GM23248 (cell line): ENCODE measurements around the gene ARHGEF11. TPM values are rescaled to one million over a fixed set of nuclear protein-coding genes. Genes with fewer than 3 reads are reported as not detected.

Experiments used
- DNase-seq: peaks from one replicate; pipeline ENCODE4 v3.0.0-alpha.2; 2015
- H2AFZ ChIP-seq: fragments of 200-600 bp; sonication (generic); 2 replicates; pipeline ENCODE4 v1.6.1; 2016; ENCODE audit warnings: antibody characterized with exemption
- H3F3A ChIP-seq: fragments of 200-600 bp; sonication (generic); 2 replicates; pipeline ENCODE4 v1.6.1; 2016; ENCODE audit warnings: mild to moderate bottlenecking, antibody characterized with exemption, mixed run types; ENCODE audit not compliant: insufficient read depth
- H3K27ac ChIP-seq: fragments of 200-600 bp; sonication (generic); 2 replicates; pipeline ENCODE4 v1.5.1; 2016; ENCODE audit warnings: mild to moderate bottlenecking
- H3K27me3 ChIP-seq: fragments of 200-600 bp; sonication (generic); replicated peaks from 2 replicates; pipeline ENCODE4 v1.6.1; 2016; ENCODE audit warnings: mild to moderate bottlenecking; ENCODE audit not compliant: insufficient read depth
- H3K36me3 ChIP-seq: fragments of 200-600 bp; sonication (generic); 2 replicates; pipeline ENCODE4 v1.6.1; 2016; ENCODE audit warnings: low read depth, mild to moderate bottlenecking
- H3K4me1 ChIP-seq: fragments of 200-600 bp; sonication (generic); 2 replicates; pipeline ENCODE4 v1.6.1; 2016; ENCODE audit warnings: mild to moderate bottlenecking; ENCODE audit not compliant: insufficient read depth
- H3K4me2 ChIP-seq: fragments of 200-600 bp; sonication (generic); one replicate; pipeline ENCODE4 v1.6.1; 2016; ENCODE audit warnings: mild to moderate bottlenecking; ENCODE audit not compliant: unreplicated experiment
- H3K4me3 ChIP-seq: fragments of 200-600 bp; sonication (generic); 2 replicates; pipeline ENCODE4 v1.5.1; 2016; ENCODE audit warnings: mild to moderate bottlenecking
- H3K79me2 ChIP-seq: fragments of 200-600 bp; sonication (generic); 2 replicates; pipeline ENCODE4 v1.6.1; 2016; ENCODE audit warnings: mild to moderate bottlenecking; ENCODE audit not compliant: insufficient read depth
- H3K9ac ChIP-seq: fragments of 200-600 bp; sonication (generic); 2 replicates; pipeline ENCODE4 v1.6.1; 2016; ENCODE audit warnings: mild to moderate bottlenecking
- H3K9me2 ChIP-seq: fragments of 200-600 bp; sonication (generic); 2 replicates; pipeline ENCODE4 v1.6.1; 2016; ENCODE audit warnings: mixed run types, mild to moderate bottlenecking, moderate library complexity; ENCODE audit not compliant: insufficient read depth
- H3K9me3 ChIP-seq: fragments of 200-600 bp; sonication (generic); one replicate; pipeline ENCODE4 v1.6.1; 2017; ENCODE audit warnings: low read depth
- H4K20me1 ChIP-seq: fragments of 200-600 bp; sonication (generic); 2 replicates; pipeline ENCODE4 v1.6.0; 2016; ENCODE audit not compliant: insufficient read depth
- EZH2 ChIP-seq: fragments of 200-600 bp; sonication (generic); IDR thresholded peaks from 2 replicates; pipeline ENCODE4 v1.6.1; 2018; ENCODE audit warnings: antibody characterized with exemption, mild to moderate bottlenecking; ENCODE audit not compliant: insufficient read depth, poor library complexity, severe bottlenecking
- EZH2phosphoT487 ChIP-seq: fragments of 200-600 bp; sonication (generic); IDR thresholded peaks from 2 replicates; pipeline ENCODE4 v1.6.1; 2018; ENCODE audit warnings: antibody characterized with exemption, moderate library complexity, mild to moderate bottlenecking, low read depth; ENCODE audit not compliant: insufficient read depth
- whole genome bisulfite sequencing, 2 experiments: methylation state at CpG; one replicate each; pipeline ENCODE4 v1.1.6; 2015 to 2017; ENCODE audit warnings: low lambda C conversion rate in 2 of 2, low coverage in 1 of 2; ENCODE audit errors: missing lambda C conversion rate in 2 of 2; 5-methylcytosine and 5-hydroxymethylcytosine counted together
- in situ Hi-C: fragments of 300-500 bp; cut with MboI; formaldehyde crosslinking; loops from 2 replicates; pipeline ENCODE4 v1.15.0; 2020
- polyA plus RNA-seq: library from polyadenylated mRNA; unstranded; fragments of >200 nt; fragmentation: Nextera tagmentation; extraction: Ambion mirVana; gene quantifications from 2 replicates; pipeline ENCODE4 v1.2.1, GENCODE V29; 2016
- total RNA-seq: library from RNA; depleted of rRNA; stranded (reverse); fragments of >200 nt; shearing (Covaris generic); gene quantifications from 2 replicates; pipeline ENCODE4 v1.2.3, GENCODE V29; 2014

The ARHGEF11 gene
- total and polyA plus RNA-seq, 2 experiments from 2014 or later: 13.3 to 23.0 TPM

- in situ Hi-C loops: no loop called here
Observed at GRCh38 chr1:156937883-156938282, 107.7 kb downstream of the ARHGEF11 start.

GRCh38 chr1:156936721-156937220 is 108.8 kb downstream of the ARHGEF11 start:
- Histone ChIP-seq H2AFZ (no peak overlapping the region), H3K27ac (no peak overlapping the region), H3K4me2 (no peak overlapping the region), H4K20me1 (no peaks in the 10 kb centered on the region), H3K9me2 (no peaks in the 10 kb centered on the region), H3K9ac (no peak overlapping the region), H3K27me3 (no peaks in the 10 kb centered on the region), H3K36me3 (no peaks in the 10 kb centered on the region; the same call in 1 of the 2 replicates), H3K79me2 (no peaks in the 10 kb centered on the region), H3F3A (0 out of 2 replicates have a peak, but pooled peaks cover 3% of the 10 kb centered on the region), H3K9me3 (no peaks in the 10 kb centered on the region), H3K4me1 (no peaks in the 10 kb centered on the region), H3K4me3 (no peak overlapping the region)
- WGBS, 2 experiments: 73 to 78% methylated on average over 10 of the region's 10 CpGs
- TF ChIP-seq EZH2 (no peak), EZH2phosphoT487 (no peak)
- in situ Hi-C loops: no loop called here
- DNase-seq: peak; percentile 17

More at GRCh38 chr1:156937883-156938282, 107.7 kb downstream of the ARHGEF11 start:
- H3K79me2 ChIP-seq: no peaks in the 10 kb centered on the region
- TF ChIP-seq EZH2phosphoT487 (no peak), EZH2 (no peak)
- H3K4me3 ChIP-seq: no peak overlapping the region
- no peak overlapping the region for H3K4me2 ChIP-seq
- 0 out of 2 replicates have a peak, but pooled peaks cover 3% of the 10 kb centered on the region for H3F3A ChIP-seq
- H4K20me1 ChIP-seq: no peaks in the 10 kb centered on the region
- WGBS, 2 experiments: 91 to 92% methylated on average over 8 of the region's 8 CpGs
- DNase-seq: no peak
- H3K27ac ChIP-seq: no peak overlapping the region
- no peaks in the 10 kb centered on the region; the same call in 1 of the 2 replicates for H3K36me3 ChIP-seq
- H3K9me3 ChIP-seq: no peaks in the 10 kb centered on the region
- H3K27me3 ChIP-seq: no peaks in the 10 kb centered on the region
- no peaks in the 10 kb centered on the region for H3K9me2 ChIP-seq
- H3K4me1 ChIP-seq: no peaks in the 10 kb centered on the region
- H2AFZ ChIP-seq: no peak overlapping the region
- H3K9ac ChIP-seq: no peak overlapping the region

GRCh38 chr1:156936191-156936590 is 109.4 kb downstream of the ARHGEF11 start:
- Histone ChIP-seq H3K27ac (no peak overlapping the region), H3K79me2 (no peaks in the 10 kb centered on the region), H3K27me3 (no peaks in the 10 kb centered on the region), H3K9me3 (no peaks in the 10 kb centered on the region), H3K4me2 (no peak overlapping the region), H3K9ac (no peak overlapping the region), H3K36me3 (no peaks in the 10 kb centered on the region; the same call in 1 of the 2 replicates), H2AFZ (no peak overlapping the region), H3F3A (0 out of 2 replicates have a peak, but pooled peaks cover 7% of the 10 kb centered on the region), H3K4me1 (no peaks in the 10 kb centered on the region), H3K4me3 (no peak overlapping the region), H3K9me2 (no peaks in the 10 kb centered on the region), H4K20me1 (no peaks in the 10 kb centered on the region)
- no peak for TF ChIP-seq EZH2
- no peak for TF ChIP-seq EZH2phosphoT487
- DNase-seq: no peak
- in situ Hi-C loops: no loop called here
- WGBS, 2 experiments: 96 to 99% methylated on average over 5 of the region's 5 CpGs

- no peak overlapping the region for H3K27ac ChIP-seq
- 83 to 85% methylated on average over 17 of the region's 17 CpGs for WGBS, 2 experiments
- H3K36me3 ChIP-seq: no peaks in the 10 kb centered on the region; the same call in 1 of the 2 replicates
- H2AFZ ChIP-seq: no peak overlapping the region
- H3K4me1 ChIP-seq: no peaks in the 10 kb centered on the region
- no peaks in the 10 kb centered on the region for H3K79me2 ChIP-seq
- no peak overlapping the region for H3K9ac ChIP-seq
- no peak for DNase-seq
- no peak for TF ChIP-seq EZH2phosphoT487
- no peak for TF ChIP-seq EZH2
- H3K4me2 ChIP-seq: no peak overlapping the region
- H3F3A ChIP-seq: 0 out of 2 replicates have a peak, but pooled peaks cover 7% of the 10 kb centered on the region
- H3K4me3 ChIP-seq: no peak overlapping the region
- in situ Hi-C loops: no loop called here
- no peaks in the 10 kb centered on the region for H3K9me2 ChIP-seq
- H3K9me3 ChIP-seq: no peaks in the 10 kb centered on the region
- no peaks in the 10 kb centered on the region for H4K20me1 ChIP-seq
- no peaks in the 10 kb centered on the region for H3K27me3 ChIP-seq
Observed at GRCh38 chr1:156935505-156936128, 109.9 kb downstream of the ARHGEF11 start.

- H3K4me2 ChIP-seq: no peak overlapping the region
- no peak for TF ChIP-seq EZH2
- TF ChIP-seq EZH2phosphoT487: no peak
- H3K36me3 ChIP-seq: no peaks in the 10 kb centered on the region
- H3K9me2 ChIP-seq: no peaks in the 10 kb centered on the region
- 74 to 83% methylated on average over 6 of the region's 6 CpGs for WGBS, 2 experiments
- no peaks in the 10 kb centered on the region; the same call in 1 of the 2 replicates for H3K27me3 ChIP-seq
- H3K9me3 ChIP-seq: no peaks in the 10 kb centered on the region
- in situ Hi-C loops: no loop called here
- 0 out of 2 replicates have a peak, but pooled peaks cover 7% of the 10 kb centered on the region for H3F3A ChIP-seq
- DNase-seq: no peak
- H2AFZ ChIP-seq: no peak overlapping the region
- H3K9ac ChIP-seq: no peak overlapping the region
- no peak overlapping the region for H3K27ac ChIP-seq
- H3K4me1 ChIP-seq: no peaks in the 10 kb centered on the region
- no peaks in the 10 kb centered on the region for H4K20me1 ChIP-seq
- no peaks in the 10 kb centered on the region for H3K79me2 ChIP-seq
- no peak overlapping the region for H3K4me3 ChIP-seq
Observed at GRCh38 chr1:156933136-156933535, 112.4 kb downstream of the ARHGEF11 start.
